ENCODE data around the gene IFI27L2.

DNA sequence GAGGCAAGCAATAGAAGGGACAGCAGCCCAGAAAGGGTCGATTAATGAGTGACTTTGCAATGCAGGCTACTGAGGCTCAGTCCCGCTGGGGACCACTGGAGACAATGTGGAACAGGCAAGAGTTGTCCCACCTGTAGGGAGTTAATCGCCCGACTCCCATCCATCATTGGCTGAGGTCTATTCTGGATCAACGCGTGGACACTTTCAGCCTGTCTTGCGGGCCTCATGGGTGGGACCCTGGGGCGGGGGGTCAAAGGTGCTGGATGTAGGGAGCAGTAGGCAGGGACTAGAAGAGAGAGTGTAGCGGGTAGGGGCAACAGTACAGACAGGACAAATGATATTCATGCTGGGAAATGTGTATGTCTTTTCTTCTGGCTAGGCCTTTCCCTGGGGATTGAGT is 6.1 kb downstream of the IFI27L2 start:
- TF ChIP-seq CTCF (IDR thresholded peaks at IDR 0.05; ENCODE audit: insufficient read depth, low read depth, low read length) (no peak), EZH2 (IDR thresholded peaks at IDR 0.05; ENCODE audit: insufficient read depth, low read length) (no peak)
